WERI-Rb-1 (cell line): ENCODE results near the gene ELANE.

Experiments used
- DNase-seq: peaks from one replicate; pipeline ENCODE4 v3.0.0-alpha.2; 2020
- H3K27ac ChIP-seq: fragments of 250-450 bp; sonication (Bioruptor Pico); 2 replicates; pipeline ENCODE4 v1.5.1; 2020; ENCODE audit warnings: mild to moderate bottlenecking, moderate library complexity
- H3K27me3 ChIP-seq: fragments of 250-450 bp; sonication (Bioruptor Pico); 2 replicates; pipeline ENCODE4 v1.5.1; 2021; ENCODE audit warnings: mild to moderate bottlenecking, low read depth, moderate library complexity; ENCODE audit not compliant: insufficient read depth, severe bottlenecking
- H3K36me3 ChIP-seq: fragments of 250-450 bp; sonication (Bioruptor Pico); 2 replicates; pipeline ENCODE4 v1.5.1; 2020; ENCODE audit warnings: mild to moderate bottlenecking, moderate library complexity
- H3K4me3 ChIP-seq: 2 replicates; pipeline ENCODE4 v1.5.1; 2011; ENCODE audit warnings: low read depth, mild to moderate bottlenecking, control low read depth, low read length
- H3K9me3 ChIP-seq: fragments of 250-450 bp; sonication (Bioruptor Pico); 2 replicates; pipeline ENCODE4 v1.5.1; 2021; ENCODE audit warnings: mild to moderate bottlenecking, moderate library complexity; ENCODE audit not compliant: severe bottlenecking
- CTCF ChIP-seq: IDR thresholded peaks from 2 replicates; pipeline ENCODE4 v1.5.1; 2011; ENCODE audit warnings: low read depth, mild to moderate bottlenecking, control low read depth, inconsistent platforms, low read length

Gene ELANE

GRCh38 chr19:810077-810855 lies 41.8 kb upstream of the ELANE start:
- no peak overlapping the region for H3K4me3 ChIP-seq
- DNase-seq, result no peak
- no peaks in the 10 kb centered on the region for H3K9me3 ChIP-seq
- TF ChIP-seq CTCF, result no peak
- H3K27ac ChIP-seq, result no peak overlapping the region
- H3K27me3 ChIP-seq, result no peaks in the 10 kb centered on the region
- H3K36me3 ChIP-seq, result peaks cover 90% of the 10 kb centered on the region

- TF ChIP-seq CTCF, result no peak
- H3K4me3 ChIP-seq, result no peak overlapping the region
- H3K36me3 ChIP-seq, result peaks cover 86% of the 10 kb centered on the region
- no peak for DNase-seq
- H3K27me3 ChIP-seq, result no peaks in the 10 kb centered on the region
- no peaks in the 10 kb centered on the region for H3K9me3 ChIP-seq
- no peak overlapping the region for H3K27ac ChIP-seq
Measured at GRCh38 chr19:810883-811489, 41.1 kb upstream of the ELANE start.

- Histone ChIP-seq H3K4me3 (no peak overlapping the region), H3K36me3 (peaks cover 80% of the 10 kb centered on the region), H3K9me3 (no peaks in the 10 kb centered on the region), H3K27me3 (no peaks in the 10 kb centered on the region), H3K27ac (no peak overlapping the region)
- TF ChIP-seq CTCF, result no peak
- no peak for DNase-seq
Measured at GRCh38 chr19:811506-812048, 40.5 kb upstream of the ELANE start.

GRCh38 chr19:812049-812746 lies 39.9 kb upstream of the ELANE start:
- H3K9me3 ChIP-seq, result no peaks in the 10 kb centered on the region
- H3K27me3 ChIP-seq, result no peaks in the 10 kb centered on the region
- H3K4me3 ChIP-seq, result no peak overlapping the region
- no peak for TF ChIP-seq CTCF
- no peak for DNase-seq
- peaks cover 74% of the 10 kb centered on the region for H3K36me3 ChIP-seq
- H3K27ac ChIP-seq, result no peak overlapping the region

- no peak for DNase-seq
- H3K36me3 ChIP-seq, result peaks cover 71% of the 10 kb centered on the region
- H3K9me3 ChIP-seq, result no peaks in the 10 kb centered on the region
- no peak overlapping the region for H3K27ac ChIP-seq
- H3K27me3 ChIP-seq, result no peaks in the 10 kb centered on the region
- no peak for TF ChIP-seq CTCF
- H3K4me3 ChIP-seq, result no peak overlapping the region
Measured at GRCh38 chr19:812747-813218, 39.3 kb upstream of the ELANE start.
